ENCODE results near the gene AHSG.

AHSG gene

DNA sequence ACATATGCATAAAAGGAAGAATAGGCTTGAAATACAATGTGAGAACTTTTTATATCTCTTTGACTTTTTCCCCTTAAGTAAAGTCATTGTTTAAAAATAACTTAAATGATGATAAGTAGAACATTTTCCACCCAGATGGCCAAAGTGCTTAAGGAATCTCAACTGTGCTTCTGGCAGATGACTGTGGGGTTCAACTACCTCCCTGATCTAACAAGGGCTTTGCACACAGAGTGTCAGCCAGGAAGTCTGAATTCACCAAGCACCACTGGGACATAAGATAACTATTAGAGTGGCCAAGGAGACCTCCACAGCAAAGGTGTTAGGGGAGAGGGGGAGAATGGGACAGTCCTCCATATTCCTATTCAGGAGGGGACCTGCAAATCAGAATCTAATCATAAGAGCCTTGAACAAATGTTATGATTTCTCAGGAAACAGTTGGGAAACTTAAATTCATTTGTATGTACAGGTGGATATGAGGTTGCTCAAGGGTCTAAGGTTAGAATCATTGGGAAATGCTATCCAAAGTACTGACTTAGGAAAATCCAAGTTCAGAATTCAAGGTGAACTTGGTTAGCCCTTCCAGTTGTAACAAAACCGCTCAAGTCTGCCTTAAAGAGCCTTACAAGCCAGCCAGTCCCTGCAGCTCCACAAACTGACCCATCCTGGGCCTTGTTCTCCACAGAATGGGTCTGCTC lies 27.1 kb downstream of the AHSG start, which contains the start of gene FETUB:
Gene FETUB (plus strand): TSS at position 622 of the 695 bp plus-strand sequence. CDS start 62 bp downstream, at position 684.
- no peak for DNase-seq (ENCODE audit: low read depth in 1 of 2, low spot score in 1 of 2)

DNA sequence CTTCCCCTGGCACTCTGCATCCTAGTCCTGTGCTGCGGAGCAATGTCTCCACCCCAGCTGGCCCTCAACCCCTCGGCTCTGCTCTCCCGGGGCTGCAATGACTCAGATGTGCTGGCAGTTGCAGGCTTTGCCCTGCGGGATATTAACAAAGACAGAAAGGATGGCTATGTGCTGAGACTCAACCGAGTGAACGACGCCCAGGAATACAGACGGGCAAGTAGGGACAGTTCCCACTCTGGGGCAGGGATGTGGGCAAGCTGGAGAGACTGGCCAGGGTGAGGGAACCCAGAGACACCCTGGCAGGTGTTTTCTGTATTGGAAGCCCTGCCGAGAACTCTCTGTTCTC lies 27.6 kb downstream of the AHSG start:
- DNase-seq (ENCODE audit: low read depth in 1 of 2, low spot score in 1 of 2) = no peak

DNA sequence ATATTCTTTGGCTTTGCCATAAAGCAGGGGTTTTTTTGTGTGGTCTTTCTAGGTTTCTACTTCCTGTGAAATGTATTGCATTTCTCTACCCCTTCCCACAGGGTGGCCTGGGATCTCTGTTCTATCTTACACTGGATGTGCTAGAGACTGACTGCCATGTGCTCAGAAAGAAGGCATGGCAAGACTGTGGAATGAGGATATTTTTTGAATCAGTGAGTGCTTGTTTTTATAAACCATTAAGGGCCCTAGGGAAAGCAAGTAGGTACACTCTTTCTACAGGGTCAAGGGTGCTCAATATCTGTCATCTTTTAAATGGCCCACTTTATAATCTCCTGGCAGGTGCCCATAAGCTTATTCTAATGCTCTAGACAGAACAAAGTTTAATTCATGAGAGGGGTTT lies 28.1 kb downstream of the AHSG start:
- DNase-seq (ENCODE audit: low read depth in 1 of 2, low spot score in 1 of 2) = no peak

DNA sequence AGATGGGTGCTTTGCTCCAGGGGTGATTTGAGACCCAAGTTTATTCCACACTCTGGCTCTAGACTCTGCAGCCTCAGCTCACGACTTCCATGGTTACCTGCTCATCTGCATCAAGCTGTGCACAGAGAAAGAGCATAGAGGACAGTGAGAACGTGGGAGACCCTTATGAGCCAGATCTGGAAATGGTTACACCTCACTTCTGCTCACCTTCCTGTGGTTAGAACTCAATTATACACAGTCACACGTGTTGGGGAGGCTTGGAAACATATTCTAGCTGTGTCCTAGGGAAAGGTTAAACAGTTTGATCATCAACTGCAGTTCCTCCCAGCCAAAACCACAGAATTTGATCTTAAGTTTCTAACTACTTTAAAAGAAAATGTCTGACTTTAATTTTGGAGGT lies 29.2 kb downstream of the AHSG start:
- DNase-seq (ENCODE audit: low read depth in 1 of 2, low spot score in 1 of 2) = no peak

DNA sequence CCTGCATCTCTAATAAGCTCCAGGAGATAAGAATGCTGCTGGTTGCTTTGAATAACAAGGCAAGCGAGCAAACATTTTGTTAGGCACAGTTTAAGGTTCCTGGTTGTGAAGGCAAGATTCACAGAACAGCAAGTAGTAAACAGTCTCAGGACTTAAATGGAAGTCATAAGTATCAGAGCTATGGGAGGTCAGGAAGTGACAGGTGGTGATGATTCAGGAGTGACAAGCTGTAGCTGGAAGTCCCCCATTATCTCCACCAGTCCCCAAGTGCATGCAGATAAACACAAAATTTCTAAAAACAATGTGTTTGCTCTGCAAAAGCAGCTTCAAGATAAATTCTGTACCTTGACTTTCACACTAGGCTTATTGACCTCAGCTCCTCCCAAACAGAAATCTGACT lies 30.6 kb downstream of the AHSG start:
- no peak for DNase-seq (ENCODE audit: low read depth in 1 of 2, low spot score in 1 of 2)

DNA sequence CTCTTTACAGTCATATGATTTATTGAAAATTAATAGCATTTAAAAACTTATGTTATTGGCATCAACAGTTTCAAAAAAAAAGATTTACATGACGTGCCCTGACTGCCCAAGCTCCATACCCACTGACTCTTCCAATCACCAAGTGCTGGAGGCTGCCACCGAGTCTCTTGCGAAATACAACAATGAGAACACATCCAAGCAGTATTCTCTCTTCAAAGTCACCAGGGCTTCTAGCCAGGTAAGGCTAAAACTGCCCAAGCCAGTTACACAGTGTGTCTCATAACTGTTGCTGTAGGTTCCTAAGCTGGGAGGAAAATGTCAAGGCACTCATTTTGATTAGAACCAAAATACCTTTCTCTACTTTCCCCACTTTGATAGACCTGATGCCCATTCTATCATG lies 31.8 kb downstream of the AHSG start:
- DNase-seq (ENCODE audit: low read depth in 1 of 2, low spot score in 1 of 2) = no peak

DNA sequence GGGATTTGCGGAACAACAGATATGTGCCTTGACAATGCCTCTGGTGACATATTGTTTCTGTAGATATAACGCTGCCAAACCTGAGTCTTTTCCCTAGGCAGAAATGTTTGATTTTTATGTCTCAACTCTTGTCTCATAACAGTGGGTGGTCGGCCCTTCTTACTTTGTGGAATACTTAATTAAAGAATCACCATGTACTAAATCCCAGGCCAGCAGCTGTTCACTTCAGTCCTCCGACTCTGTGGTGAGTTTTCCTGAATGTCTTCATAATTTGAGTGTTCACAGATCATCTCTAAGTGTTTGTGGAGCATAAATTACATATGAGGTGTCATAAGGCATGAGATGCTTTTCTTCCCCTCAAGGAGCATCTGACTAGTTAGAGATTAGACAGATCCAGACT lies 33.2 kb downstream of the AHSG start:
- DNase-seq (ENCODE audit: low read depth in 1 of 2, low spot score in 1 of 2) = no peak

DNA sequence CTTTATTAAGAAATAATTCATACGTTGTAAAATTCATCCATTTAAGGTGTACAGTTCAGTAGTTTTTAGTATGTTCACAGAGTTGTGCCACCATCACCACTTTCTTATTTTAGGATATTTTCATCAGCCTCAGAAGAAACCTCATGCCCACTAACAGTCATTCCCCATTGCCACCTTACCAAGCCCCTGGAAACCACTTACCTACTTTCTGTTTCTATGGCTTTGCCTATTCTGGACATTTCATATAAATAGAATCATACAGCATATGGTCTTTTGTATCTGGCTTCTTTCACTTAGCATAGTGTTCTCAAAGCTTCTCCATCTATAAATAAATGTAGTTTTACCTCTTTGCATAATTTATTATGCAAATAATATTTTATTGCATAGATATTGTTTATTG lies 34.0 kb downstream of the AHSG start:
- no peak for DNase-seq (ENCODE audit: low read depth in 1 of 2, low spot score in 1 of 2)

DNA sequence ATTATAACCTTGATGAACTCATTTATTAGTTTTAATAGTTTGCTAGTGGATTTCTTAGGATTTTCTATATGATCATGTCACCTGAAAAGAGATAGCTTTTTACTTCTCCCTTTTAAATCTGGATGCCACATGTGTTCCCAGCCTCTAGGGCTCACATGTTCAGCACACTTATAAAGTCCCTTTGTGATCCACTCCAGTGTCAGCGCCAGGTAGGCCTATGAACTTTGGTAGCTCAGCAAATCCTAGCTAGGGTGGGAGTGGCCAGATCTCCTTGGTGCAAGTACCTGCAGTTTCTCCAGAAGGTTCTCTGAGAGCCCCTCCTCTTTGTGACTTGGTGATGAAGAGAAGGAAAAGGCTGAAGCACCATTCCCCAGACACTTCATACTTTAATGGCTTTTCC lies 36.0 kb downstream of the AHSG start:
- DNase-seq (ENCODE audit: low read depth in 1 of 2, low spot score in 1 of 2) = no peak

DNA sequence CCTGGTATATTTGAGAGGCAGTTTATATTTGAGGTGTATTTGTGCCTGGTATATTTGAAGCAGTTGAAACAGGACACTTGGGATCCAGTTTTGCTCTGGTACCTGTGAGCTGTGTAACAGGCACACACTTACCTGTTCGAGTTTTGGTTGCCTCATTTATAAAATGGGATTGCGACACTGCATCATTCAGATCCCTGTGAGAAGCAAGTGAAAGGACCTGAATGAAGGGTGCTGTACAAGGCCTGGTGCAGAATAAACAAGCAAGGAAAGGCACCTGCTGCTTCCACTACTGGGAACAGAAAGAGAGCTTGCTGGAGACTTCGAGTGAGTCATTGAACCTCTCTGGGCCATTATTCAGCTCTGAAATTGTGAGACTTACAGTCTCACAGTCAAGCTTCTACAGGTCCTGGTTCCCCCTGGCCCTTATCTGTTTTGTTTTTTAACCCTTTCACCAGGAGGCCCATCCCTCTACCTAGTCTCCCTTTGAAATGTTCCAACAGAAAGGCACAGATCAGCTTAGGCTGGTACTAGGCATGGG lies 38.9 kb downstream of the AHSG start:
- no peak for DNase-seq (ENCODE audit: low read depth in 1 of 2, low spot score in 1 of 2)

DNA sequence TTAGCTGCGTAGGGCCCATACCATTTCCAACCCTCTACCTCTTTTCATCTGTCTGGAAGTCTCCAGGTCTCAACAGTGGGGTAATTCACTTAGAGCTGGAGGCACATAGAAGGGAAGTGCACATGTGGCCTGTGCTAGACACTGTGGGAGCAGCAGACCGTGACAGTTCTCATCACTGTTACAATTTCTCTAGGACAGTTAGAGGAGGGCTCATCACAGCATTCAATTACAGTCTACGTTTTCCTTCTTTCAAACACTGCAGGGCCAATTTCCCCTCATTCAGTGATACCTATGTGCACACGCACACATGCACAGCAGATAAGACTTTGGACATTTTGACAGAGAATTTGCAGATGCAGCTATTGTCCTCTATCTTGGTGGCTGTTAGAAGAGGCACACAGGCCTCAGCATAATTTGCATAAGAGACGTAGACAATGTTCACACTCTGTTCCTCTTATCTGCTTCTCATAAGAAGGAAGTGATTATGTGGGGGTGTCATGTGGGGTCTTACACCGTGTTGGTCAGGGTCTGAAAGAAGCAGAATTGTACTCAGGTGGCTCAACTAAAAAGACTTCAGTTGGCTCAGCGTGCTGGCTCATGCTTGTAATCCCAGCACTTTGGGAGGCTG lies 40.3 kb downstream of the AHSG start:
- no peak for DNase-seq (ENCODE audit: low read depth in 1 of 2, low spot score in 1 of 2)

DNA sequence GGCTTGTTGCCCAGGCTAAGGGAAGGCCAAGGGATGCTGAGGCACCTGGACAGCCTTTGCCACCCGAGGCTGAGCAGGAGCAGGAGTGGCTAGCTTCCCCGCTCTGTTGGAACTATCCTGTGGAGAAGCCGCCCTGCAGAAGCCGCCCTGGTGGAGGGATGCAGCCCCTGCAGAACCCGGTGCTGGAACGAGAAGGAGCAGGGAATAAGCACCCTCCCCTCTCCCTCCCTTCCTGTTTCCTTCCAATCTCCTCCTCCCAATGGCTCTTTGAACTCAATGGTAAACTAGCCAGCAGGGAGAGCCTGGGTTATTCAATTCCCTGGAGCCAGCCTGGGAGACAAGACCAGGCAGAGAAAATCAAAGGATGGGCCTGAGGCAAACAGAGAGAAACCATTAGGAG lies 41.1 kb downstream of the AHSG start:
- DNase-seq (ENCODE audit: low read depth in 1 of 2, low spot score in 1 of 2) = no peak

DNA sequence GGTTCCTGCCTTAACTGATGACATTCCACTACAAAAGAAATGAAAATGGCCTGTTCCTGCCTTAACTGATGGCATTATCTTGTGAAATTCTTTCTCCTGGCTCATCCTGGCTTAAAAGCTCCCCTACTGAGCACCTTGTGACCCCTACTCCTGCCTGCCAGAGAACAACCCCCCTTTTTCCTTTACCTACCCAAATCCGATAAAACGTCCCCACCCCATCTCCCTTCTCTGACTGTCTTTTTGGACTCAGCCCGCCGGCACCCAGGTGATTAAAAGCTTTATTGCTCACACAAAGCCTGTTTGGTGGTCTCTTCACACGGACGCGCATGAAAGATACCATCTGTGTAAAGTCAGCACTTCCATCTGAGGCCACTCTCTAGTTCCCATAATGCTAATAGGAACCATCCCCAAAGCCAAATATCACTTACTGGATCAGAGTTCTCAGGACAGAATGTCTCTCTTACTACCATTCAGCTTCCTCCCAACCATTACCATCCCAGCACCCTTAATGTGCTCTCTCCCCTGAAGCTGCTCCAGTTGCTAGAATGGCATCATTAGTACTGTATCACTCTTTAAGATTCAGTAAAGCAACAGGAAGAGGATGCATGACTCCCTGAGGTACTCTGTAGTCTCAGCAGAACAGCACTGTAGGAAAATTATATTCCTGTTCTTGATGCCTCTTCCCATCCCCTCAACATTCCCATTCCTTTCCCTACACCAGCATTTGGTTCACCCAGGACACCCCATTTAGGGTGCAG lies 50.7 kb downstream of the AHSG start:
- no peak for DNase-seq (ENCODE audit: low read depth in 1 of 2, low spot score in 1 of 2)

DNA sequence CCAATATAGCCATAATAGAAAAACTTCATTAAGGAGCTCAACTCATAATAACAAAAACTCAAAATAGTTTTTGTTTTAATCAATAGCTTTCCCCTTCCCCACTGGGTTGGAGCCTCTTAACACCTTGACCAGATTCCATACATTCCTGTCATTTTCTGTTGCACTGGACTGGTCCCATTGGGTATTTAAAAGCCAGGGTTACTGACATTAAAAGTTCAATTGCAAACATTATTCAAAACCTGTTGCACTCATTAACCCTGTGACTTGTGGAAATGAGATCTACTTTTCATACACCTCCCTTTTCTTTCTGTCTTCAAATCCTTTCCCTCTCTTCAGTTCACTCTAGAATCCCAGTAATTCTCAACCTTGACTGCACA lies 51.2 kb downstream of the AHSG start:
- DNase-seq (ENCODE audit: low read depth in 1 of 2, low spot score in 1 of 2) = no peak

DNA sequence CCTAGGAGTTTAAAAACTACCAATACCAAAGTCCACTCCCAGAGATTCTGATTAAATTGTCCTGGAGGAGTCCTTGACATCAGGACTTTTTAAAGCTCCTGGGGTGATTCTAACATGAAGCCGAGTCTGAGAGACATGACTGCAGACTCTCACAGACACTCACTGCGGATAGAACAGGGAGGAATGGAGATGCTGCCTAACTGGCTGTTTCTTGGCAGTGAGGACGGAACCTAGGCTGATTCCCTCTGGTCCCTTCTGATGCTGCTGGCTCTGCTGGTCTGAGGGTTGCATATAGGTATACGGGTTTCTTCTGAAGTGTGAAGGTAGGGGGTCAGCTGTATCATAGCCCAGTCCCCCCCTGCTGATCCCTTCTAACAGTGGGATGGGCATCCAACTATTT lies 51.6 kb downstream of the AHSG start:
- DNase-seq (ENCODE audit: low read depth in 1 of 2, low spot score in 1 of 2) = no peak

DNA sequence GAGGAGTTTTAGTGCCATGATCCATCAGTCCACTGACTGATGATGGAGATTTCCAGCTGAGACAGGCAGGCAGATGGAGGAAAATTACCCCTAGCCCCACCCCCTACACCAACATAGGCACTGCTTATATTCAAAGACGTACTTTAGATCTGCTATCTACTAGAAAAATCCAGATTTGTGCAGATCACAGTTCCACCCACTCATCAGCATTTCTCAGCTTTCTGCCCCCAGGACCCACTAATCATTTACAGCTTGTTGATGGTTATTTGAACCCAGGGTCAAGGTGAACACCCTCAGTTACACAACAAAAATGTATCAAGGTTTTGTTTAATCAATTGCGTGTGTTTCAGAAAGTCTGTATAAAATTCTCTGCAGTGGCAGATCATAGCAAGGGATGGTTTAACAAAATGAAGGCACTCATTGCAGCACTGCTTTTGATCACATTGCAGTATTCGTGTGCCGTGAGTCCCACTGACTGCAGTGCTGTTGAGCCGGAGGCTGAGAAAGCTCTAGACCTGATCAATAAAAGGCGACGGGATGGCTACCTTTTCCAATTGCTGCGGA lies 52.8 kb downstream of the AHSG start, which contains the start of gene HRG:
Gene HRG (plus strand): TSS at position 390 of the 564 bp plus-strand sequence. CDS start 18 bp downstream, at position 408.
- DNase-seq (ENCODE audit: low read depth in 1 of 2, low spot score in 1 of 2) = no peak

DNA sequence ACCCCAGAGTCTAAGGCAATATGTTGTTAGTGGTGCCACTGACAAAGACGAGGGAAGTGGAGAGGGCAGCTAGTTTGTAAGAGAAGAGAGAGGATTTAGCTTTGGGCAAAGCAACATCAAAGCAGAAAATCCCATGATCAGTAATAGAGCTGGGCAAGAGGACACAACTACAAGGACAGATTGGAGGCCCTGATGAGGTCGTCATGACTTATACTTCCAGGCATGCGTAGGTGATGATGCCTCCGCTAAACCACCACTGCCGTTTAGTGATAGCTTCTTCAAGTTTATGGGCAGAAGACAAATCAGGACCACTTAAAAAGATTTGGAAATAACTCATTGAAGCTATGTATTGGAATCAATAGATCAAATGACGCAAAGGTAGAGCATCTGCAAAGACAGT lies 55.6 kb downstream of the AHSG start:
- DNase-seq (ENCODE audit: low read depth in 1 of 2, low spot score in 1 of 2) = no peak

DNA sequence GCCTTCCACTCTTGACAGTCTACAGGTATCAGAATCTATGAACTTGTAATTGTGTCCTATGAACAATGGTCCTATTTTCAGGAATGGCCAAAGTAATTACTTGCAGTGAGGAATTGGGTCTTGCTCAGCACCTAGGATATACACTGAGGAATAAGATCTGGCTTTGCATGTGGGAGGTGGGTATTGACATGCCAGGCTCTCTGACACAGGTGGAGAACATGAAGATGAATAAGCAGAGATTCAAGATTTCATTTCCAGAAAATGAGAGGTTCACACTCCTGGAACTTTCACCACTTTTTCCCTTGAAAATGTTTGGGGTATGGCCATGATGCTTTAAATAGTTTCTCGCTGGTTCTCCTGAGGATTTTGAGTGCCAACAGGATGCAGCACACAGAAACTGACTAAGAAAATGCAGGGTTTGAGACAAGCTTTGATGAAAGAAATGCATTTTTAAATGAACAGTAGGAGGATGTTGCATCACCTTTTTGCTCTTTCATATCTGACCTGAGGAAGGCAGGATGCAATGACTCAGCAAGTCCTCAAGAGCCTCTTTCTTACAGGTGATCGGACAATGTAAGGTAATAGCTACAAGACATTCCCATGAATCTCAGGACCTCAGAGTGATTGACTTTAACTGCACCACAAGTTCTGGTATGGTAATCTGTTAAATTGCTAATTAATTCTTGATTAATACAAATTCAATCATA lies 56.7 kb downstream of the AHSG start:
- no peak for DNase-seq (ENCODE audit: low read depth in 1 of 2, low spot score in 1 of 2)

DNA sequence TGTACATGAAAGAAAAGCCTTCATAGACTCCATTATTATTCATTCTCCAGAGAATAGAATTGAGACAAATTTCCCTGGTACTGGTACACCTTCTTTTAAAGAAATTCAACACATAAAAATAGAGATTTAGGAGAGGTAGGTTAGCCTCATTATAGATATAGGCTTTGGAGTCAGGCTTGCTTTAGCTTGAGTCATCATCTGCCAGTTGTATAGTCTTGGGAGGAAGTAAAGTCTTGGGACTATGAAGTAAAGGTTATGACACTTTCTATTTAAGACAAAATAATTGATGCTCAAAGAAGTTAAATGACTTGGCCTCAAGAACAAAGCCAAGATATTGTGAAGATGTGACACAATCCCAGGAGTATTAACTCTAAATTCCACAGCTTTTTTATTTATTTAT lies 57.3 kb downstream of the AHSG start:
- no peak for DNase-seq (ENCODE audit: low read depth in 1 of 2, low spot score in 1 of 2)
